GM23338 (cell line): ENCODE results near the gene EDDM13. TPM values are rescaled to one million over a fixed set of nuclear protein-coding genes. Genes with fewer than 3 reads are reported as not detected.

Source experiments
- ATAC-seq: fragments of 200-7000 bp; cut with Tn5 transposase; 3 replicates; pipeline ENCODE4 v1.9.1; 2020
- DNase-seq: peaks from one replicate; pipeline ENCODE4 v3.0.0-alpha.2; 2015; ENCODE audit warnings: low spot score
- H2AFZ ChIP-seq: fragments of 200-600 bp; sonication (generic); 2 replicates; pipeline ENCODE4 v1.8.0; 2016; ENCODE audit warnings: antibody characterized with exemption, mild to moderate bottlenecking, moderate library complexity
- H3F3A ChIP-seq: fragments of 200-600 bp; sonication (generic); replicated peaks from 2 replicates; pipeline ENCODE4 v1.8.0; 2017; ENCODE audit warnings: antibody characterized with exemption, mixed run types, low read depth
- H3K27ac ChIP-seq: fragments of 200-600 bp; sonication (generic); 2 replicates; pipeline ENCODE4 v1.6.1; 2016; ENCODE audit warnings: low read depth
- H3K27me3 ChIP-seq: fragments of 200-600 bp; sonication (generic); 2 replicates; pipeline ENCODE4 v1.8.0; 2016; ENCODE audit warnings: mild to moderate bottlenecking, mixed run types, moderate library complexity; ENCODE audit not compliant: insufficient read depth
- H3K36me3 ChIP-seq: fragments of 200-600 bp; sonication (generic); 2 replicates; pipeline ENCODE4 v1.8.0; 2016; ENCODE audit warnings: mild to moderate bottlenecking; ENCODE audit not compliant: insufficient read depth
- H3K4me1 ChIP-seq: fragments of 200-600 bp; sonication (generic); 2 replicates; pipeline ENCODE4 v1.8.0; 2016; ENCODE audit warnings: mild to moderate bottlenecking, moderate library complexity; ENCODE audit not compliant: insufficient read depth
- H3K4me2 ChIP-seq: fragments of 200-600 bp; sonication (generic); 2 replicates; pipeline ENCODE4 v1.7.1; 2017; ENCODE audit warnings: mixed run types
- H3K4me3 ChIP-seq: fragments of 200-600 bp; sonication (generic); 2 replicates; pipeline ENCODE4 v1.6.1; 2016; ENCODE audit warnings: mixed run types
- H3K79me2 ChIP-seq: fragments of 200-600 bp; sonication (generic); replicated peaks from 2 replicates; pipeline ENCODE4 v1.8.0; 2017; ENCODE audit warnings: mild to moderate bottlenecking; ENCODE audit not compliant: insufficient read depth
- H3K9me2 ChIP-seq: fragments of 200-600 bp; sonication (generic); 2 replicates; pipeline ENCODE4 v1.8.0; 2017; ENCODE audit not compliant: insufficient read depth
- H4K20me1 ChIP-seq: fragments of 200-600 bp; sonication (generic); replicated peaks from 2 replicates; pipeline ENCODE4 v1.8.0; 2017; ENCODE audit warnings: mild to moderate bottlenecking; ENCODE audit not compliant: insufficient read depth
- H3K27ac Mint-ChIP-seq: 2 replicates; pipeline ENCODE4 v1.8.0; 2020; ENCODE audit warnings: inconsistent platforms, mild to moderate bottlenecking, moderate library complexity, mixed read lengths
- H3K27me3 Mint-ChIP-seq: 3 replicates; pipeline ENCODE4 v1.8.0; 2022; ENCODE audit warnings: low read depth, mild to moderate bottlenecking, moderate library complexity, mixed read lengths, inconsistent platforms; ENCODE audit not compliant: insufficient read depth, poor library complexity
- H3K36me3 Mint-ChIP-seq: 3 replicates; pipeline ENCODE4 v1.8.0; 2021; ENCODE audit warnings: low read depth, mild to moderate bottlenecking, inconsistent platforms, moderate library complexity, mixed read lengths
- H3K4me1 Mint-ChIP-seq: 3 replicates; pipeline ENCODE4 v1.8.0; 2020; ENCODE audit warnings: mild to moderate bottlenecking, inconsistent platforms, mixed read lengths
- H3K4me3 Mint-ChIP-seq: 3 replicates; pipeline ENCODE4 v1.8.0; 2021; ENCODE audit warnings: moderate library complexity, mild to moderate bottlenecking, inconsistent platforms, mixed read lengths
- H3K9me3 Mint-ChIP-seq: 3 replicates; pipeline ENCODE4 v1.8.0; 2020; ENCODE audit warnings: moderate library complexity, mild to moderate bottlenecking, inconsistent platforms, mixed read lengths
- CTCF ChIP-seq, 2 experiments: fragments of 200-600 bp in 1 of 2; sonication (generic) in 1 of 2; conservative IDR thresholded peaks; 2 replicates each; pipeline versions ENCODE4 v1.5.1 to v1.6.1; 2016 to 2017; ENCODE audit warnings: antibody characterized with exemption in 2 of 2, low read depth in 2 of 2, mild to moderate bottlenecking in 2 of 2, moderate library complexity in 1 of 2
- EZH2 ChIP-seq: fragments of 200-600 bp; sonication (generic); IDR thresholded peaks from one replicate; pipeline ENCODE4 v1.8.0; 2017; ENCODE audit warnings: antibody characterized with exemption, mild to moderate bottlenecking, low read depth; ENCODE audit not compliant: unreplicated experiment
- EZH2phosphoT487 ChIP-seq: fragments of 200-600 bp; sonication (generic); IDR thresholded peaks from one replicate; pipeline ENCODE4 v1.8.1; 2018; ENCODE audit warnings: antibody characterized with exemption; ENCODE audit not compliant: unreplicated experiment
- JUNB ChIP-seq: IDR thresholded peaks from one replicate; pipeline ENCODE4 v1.6.1; 2016; ENCODE audit warnings: antibody characterized with exemption; ENCODE audit not compliant: unreplicated experiment
- POLR2AphosphoS5 ChIP-seq: IDR thresholded peaks from 2 replicates; pipeline ENCODE4 v1.6.1; 2016; ENCODE audit warnings: antibody characterized with exemption, low read depth
- STAT1 ChIP-seq: IDR thresholded peaks from one replicate; pipeline ENCODE4 v1.6.1; 2016; ENCODE audit warnings: antibody characterized with exemption; ENCODE audit not compliant: unreplicated experiment
- ZNF114 ChIP-seq: fragments of 250-450 bp; sonication (Bioruptor Pico); IDR thresholded peaks from 2 replicates; pipeline ENCODE4 v1.5.0; 2020; ENCODE audit warnings: mild to moderate bottlenecking, moderate library complexity
- ZNF331 ChIP-seq: fragments of 250-450 bp; sonication (Bioruptor Pico); IDR thresholded peaks from 2 replicates; pipeline ENCODE4 v1.5.0; 2020; ENCODE audit warnings: low read depth, mild to moderate bottlenecking, moderate library complexity
- ZNF462 ChIP-seq: fragments of 250-450 bp; sonication (Bioruptor Pico); IDR thresholded peaks from 2 replicates; pipeline ENCODE4 v1.5.0; 2020; ENCODE audit warnings: mild to moderate bottlenecking, moderate library complexity
- polyA plus RNA-seq: library from polyadenylated mRNA; unstranded; fragments of >200 nt; fragmentation: Nextera tagmentation; extraction: Ambion mirVana; gene quantifications from 2 replicates; pipeline ENCODE4 v1.2.1, GENCODE V29; 2016
- total RNA-seq: library from RNA; depleted of rRNA; stranded (reverse); fragments of >200 nt; shearing (Covaris generic); gene quantifications from 2 replicates; pipeline ENCODE4 v1.2.3, GENCODE V29; 2014

EDDM13 gene
- total and polyA plus RNA-seq, 2 experiments from 2014 or later, result 0.68 TPM; not detected in 1

GRCh38 chr19:56319991-56320390, 47.4 kb downstream of the EDDM13 start (continued):
- TF ChIP-seq ZNF462 (no peak), STAT1 (no peak), CTCF (conservative IDR thresholded peaks at IDR 0.05; ENCODE audit: low read depth in 2 of 2) (no peak), POLR2AphosphoS5 (no peak), ZNF331 (CRISPR knock-in tag) (no peak), ZNF114 (CRISPR knock-in tag) (no peak), EZH2 (no peak)

DNA sequence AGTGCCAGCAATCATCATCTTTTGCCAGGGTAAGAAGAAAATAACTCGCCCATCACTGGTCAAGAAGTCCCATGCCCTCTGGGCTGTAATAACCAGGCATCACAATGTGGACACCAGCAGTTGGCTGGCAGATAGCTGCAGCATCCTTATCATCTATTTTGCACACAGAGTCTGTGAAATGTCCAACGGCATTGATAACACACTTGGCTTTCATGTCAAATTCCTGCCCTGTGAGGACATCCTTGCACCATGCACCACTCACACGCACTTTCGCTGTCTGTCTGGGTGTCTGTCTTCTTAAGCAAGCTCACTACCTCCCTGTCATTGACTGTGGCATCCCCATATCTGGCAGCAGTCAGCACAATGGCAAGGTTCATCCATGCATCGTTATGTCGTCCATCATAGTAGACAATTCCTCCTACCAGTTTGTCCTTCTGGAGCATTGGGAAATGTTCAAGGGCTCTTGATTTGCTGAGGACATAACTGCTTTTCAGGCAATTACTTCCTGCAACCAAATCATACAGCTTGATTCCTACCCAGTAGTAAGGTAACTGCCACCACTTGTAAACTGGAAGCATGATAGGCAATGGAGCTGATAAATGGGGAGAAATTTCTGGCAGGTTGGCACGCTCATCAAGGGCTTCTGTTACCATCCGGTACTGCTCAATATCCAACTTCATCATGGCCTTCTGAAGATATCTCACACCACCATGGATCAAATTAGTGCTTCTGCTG, 48.9 kb downstream of the EDDM13 start:
- H3K4me1 ChIP-seq, result no peaks in the 10 kb centered on the region
- TF ChIP-seq EZH2phosphoT487 (no peak), ZNF331 (CRISPR knock-in tag) (no peak), ZNF114 (CRISPR knock-in tag) (no peak), JUNB (no peak)
- H4K20me1 ChIP-seq, result no peaks in the 10 kb centered on the region
- H3K4me1 Mint-ChIP-seq, result no peaks in the 10 kb centered on the region
- peaks cover 5% of the 10 kb centered on the region; the same call in 1 of the 2 replicates for H3K9me2 ChIP-seq
- H3K4me2 ChIP-seq, result no peak overlapping the region
- H3F3A ChIP-seq, result no peaks in the 10 kb centered on the region
- no peak for DNase-seq
- no peaks in the 10 kb centered on the region for H3K27me3 ChIP-seq
- no peak overlapping the region for H3K27ac Mint-ChIP-seq
- no peak overlapping the region for H3K4me3 Mint-ChIP-seq
- no peaks in the 10 kb centered on the region for H3K36me3 ChIP-seq
- ATAC-seq, result no peak
- H3K27ac ChIP-seq, result no peak overlapping the region
- no peak overlapping the region for H2AFZ ChIP-seq
- H3K4me3 ChIP-seq, result no peak overlapping the region
- no peaks in the 10 kb centered on the region for H3K36me3 Mint-ChIP-seq
- H3K79me2 ChIP-seq, result no peaks in the 10 kb centered on the region
- peaks cover 15% of the 10 kb centered on the region for H3K9me3 Mint-ChIP-seq
- peaks cover 7% of the 10 kb centered on the region for H3K27me3 Mint-ChIP-seq
